ENCODE measurements around the gene HPSE2. TPM values are rescaled to one million over a fixed set of nuclear protein-coding genes. Genes with fewer than 3 reads are reported as not detected.

Gene HPSE2
- total RNA-seq, 2 experiments from 2014 or later, result not detected

- ATAC-seq (no peak), DNase-seq (no peak)
- peaks cover 4% of the 10 kb centered on the region for H3K9me3 Mint-ChIP-seq
- H3K4me3 Mint-ChIP-seq, result no peak overlapping the region
- CTCF ChIA-PET, result interaction anchor here (1.1 kb wide), 1 partner anchor 11 kb away, joined by 3 read pairs; no protein-coding TSS in a partner anchor
- intact Hi-C loops (cut with micrococcal nuclease), result no loop called here
- no peaks in the 10 kb centered on the region for H3K4me1 Mint-ChIP-seq (ENCODE audit: low read depth)
- no peak for TF ChIP-seq CTCF (IDR thresholded peaks at IDR 0.05)
- no peak overlapping the region for H3K27ac Mint-ChIP-seq
- peaks cover 6% of the 10 kb centered on the region for H3K27me3 Mint-ChIP-seq
- POLR2A ChIA-PET, result no interaction called here
- peaks cover 4% of the 10 kb centered on the region for H3K36me3 Mint-ChIP-seq (ENCODE audit: low read depth)
Observed at GRCh38 chr10:98602224-98602623, 633.4 kb downstream of the HPSE2 start.

- ChIA-PET POLR2A (no interaction called here), CTCF (no interaction called here)
- Mint-ChIP-seq H3K9me3 (peaks cover 11% of the 10 kb centered on the region), H3K27ac (no peak overlapping the region), H3K27me3 (no peaks in the 10 kb centered on the region), H3K36me3 (ENCODE audit: low read depth) (peaks cover 4% of the 10 kb centered on the region), H3K4me3 (no peak overlapping the region), H3K4me1 (ENCODE audit: low read depth) (no peaks in the 10 kb centered on the region)
- no peak for TF ChIP-seq CTCF (IDR thresholded peaks at IDR 0.05)
- intact Hi-C loops (cut with micrococcal nuclease), result no loop called here
- DNase-seq, result no peak
- ATAC-seq, result no peak
Observed at GRCh38 chr10:98599032-98599610, 636.5 kb downstream of the HPSE2 start.

- no peak for DNase-seq
- CTCF ChIA-PET, result no interaction called here
- intact Hi-C loops (cut with micrococcal nuclease), result no loop called here
- POLR2A ChIA-PET, result no interaction called here
- Mint-ChIP-seq H3K27me3 (no peaks in the 10 kb centered on the region), H3K27ac (no peak overlapping the region), H3K4me3 (no peak overlapping the region), H3K36me3 (ENCODE audit: low read depth) (peaks cover 4% of the 10 kb centered on the region), H3K4me1 (ENCODE audit: low read depth) (no peaks in the 10 kb centered on the region), H3K9me3 (peaks cover 11% of the 10 kb centered on the region)
- ATAC-seq, result no peak
- no peak for TF ChIP-seq CTCF (IDR thresholded peaks at IDR 0.05)
Observed at GRCh38 chr10:98596404-98596803, 639.2 kb downstream of the HPSE2 start.

- TF ChIP-seq CTCF (IDR thresholded peaks at IDR 0.05), result no peak
- Mint-ChIP-seq H3K9me3 (no peaks in the 10 kb centered on the region), H3K4me3 (no peak overlapping the region), H3K36me3 (ENCODE audit: low read depth) (no peaks in the 10 kb centered on the region), H3K27me3 (peaks cover 2% of the 10 kb centered on the region), H3K4me1 (ENCODE audit: low read depth) (no peaks in the 10 kb centered on the region), H3K27ac (no peak overlapping the region)
- ATAC-seq (no peak), DNase-seq (no peak)
- CTCF ChIA-PET, result no interaction called here
- intact Hi-C loops (cut with micrococcal nuclease), result no loop called here
- POLR2A ChIA-PET, result no interaction called here
Observed at GRCh38 chr10:98589691-98590090, 646.0 kb downstream of the HPSE2 start.

GRCh38 chr10:98589007-98589406, 646.6 kb downstream of the HPSE2 start:
- no peaks in the 10 kb centered on the region for H3K36me3 Mint-ChIP-seq (ENCODE audit: low read depth)
- DNase-seq (no peak), ATAC-seq (no peak)
- no peaks in the 10 kb centered on the region for H3K9me3 Mint-ChIP-seq
- POLR2A ChIA-PET, result no interaction called here
- H3K4me3 Mint-ChIP-seq, result no peak overlapping the region
- H3K4me1 Mint-ChIP-seq (ENCODE audit: low read depth), result no peaks in the 10 kb centered on the region
- H3K27ac Mint-ChIP-seq, result no peak overlapping the region
- CTCF ChIA-PET, result no interaction called here
- H3K27me3 Mint-ChIP-seq, result peaks cover 2% of the 10 kb centered on the region
- intact Hi-C loops (cut with micrococcal nuclease), result no loop called here
- no peak for TF ChIP-seq CTCF (IDR thresholded peaks at IDR 0.05)
